ENCODE data around the gene TMEM45A.

- TF ChIP-seq EZH2 (IDR thresholded peaks at IDR 0.05; ENCODE audit: insufficient read depth, poor library complexity, severe bottlenecking) (no peak), EZH2phosphoT487 (IDR thresholded peaks at IDR 0.05; ENCODE audit: insufficient read depth, low read depth) (no peak)
Observed at GRCh38 chr3:100455841-100456550, 36.4 kb upstream of the TMEM45A start.
